ENCODE data around the gene ELMO1. TPM values are rescaled to one million over a fixed set of nuclear protein-coding genes. Genes with fewer than 3 reads are reported as not detected.

Gene ELMO1
- total RNA-seq, 4 donors from 2014 or later = 24.6 to 120 (median 71.9) TPM

DNA sequence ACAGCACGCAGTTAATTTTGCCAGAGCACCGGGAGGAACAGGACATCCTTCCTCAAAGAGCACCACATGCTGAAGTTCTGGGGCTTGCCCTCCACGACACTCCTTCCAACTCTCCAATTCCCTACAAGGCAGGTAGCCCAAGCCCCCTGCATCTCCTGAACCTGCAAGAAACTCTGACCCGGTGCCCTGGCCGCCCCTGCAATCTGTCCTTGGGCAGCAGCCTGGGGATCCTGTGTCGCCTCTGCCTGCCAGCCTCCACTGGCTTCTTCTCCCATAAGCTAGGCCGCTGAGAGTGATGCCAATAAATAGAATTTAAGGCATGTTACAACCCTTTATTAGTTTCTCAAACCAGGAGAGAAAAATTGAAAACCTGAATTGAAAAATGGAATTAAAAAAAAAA lies 182.8 kb downstream of the ELMO1 start:
- in situ Hi-C loops (cut with MboI; ENCODE audit: low pct_ligation_motif_present in 1 of 4, low pct_unique_long_range_greater_than_20kb in 1 of 4, low sequenced_read_pairs in 3 of 4) = no loop called here
- no peaks in the 10 kb centered on the region for H3K4me1 ChIP-seq
- H3K9me3 ChIP-seq = no peaks in the 10 kb centered on the region
- no peaks in the 10 kb centered on the region for H3K27me3 ChIP-seq
- no peak overlapping the region for H3K4me3 ChIP-seq
- DNase-seq = no peak
- no peak for TF ChIP-seq POLR2AphosphoS5 (IDR thresholded peaks at IDR 0.05)
- no peak for TF ChIP-seq EP300 (IDR thresholded peaks at IDR 0.05; ENCODE audit: low read depth)
- TF ChIP-seq POLR2A (IDR thresholded peaks at IDR 0.05) = no peak
- TF ChIP-seq, protein P1, sequence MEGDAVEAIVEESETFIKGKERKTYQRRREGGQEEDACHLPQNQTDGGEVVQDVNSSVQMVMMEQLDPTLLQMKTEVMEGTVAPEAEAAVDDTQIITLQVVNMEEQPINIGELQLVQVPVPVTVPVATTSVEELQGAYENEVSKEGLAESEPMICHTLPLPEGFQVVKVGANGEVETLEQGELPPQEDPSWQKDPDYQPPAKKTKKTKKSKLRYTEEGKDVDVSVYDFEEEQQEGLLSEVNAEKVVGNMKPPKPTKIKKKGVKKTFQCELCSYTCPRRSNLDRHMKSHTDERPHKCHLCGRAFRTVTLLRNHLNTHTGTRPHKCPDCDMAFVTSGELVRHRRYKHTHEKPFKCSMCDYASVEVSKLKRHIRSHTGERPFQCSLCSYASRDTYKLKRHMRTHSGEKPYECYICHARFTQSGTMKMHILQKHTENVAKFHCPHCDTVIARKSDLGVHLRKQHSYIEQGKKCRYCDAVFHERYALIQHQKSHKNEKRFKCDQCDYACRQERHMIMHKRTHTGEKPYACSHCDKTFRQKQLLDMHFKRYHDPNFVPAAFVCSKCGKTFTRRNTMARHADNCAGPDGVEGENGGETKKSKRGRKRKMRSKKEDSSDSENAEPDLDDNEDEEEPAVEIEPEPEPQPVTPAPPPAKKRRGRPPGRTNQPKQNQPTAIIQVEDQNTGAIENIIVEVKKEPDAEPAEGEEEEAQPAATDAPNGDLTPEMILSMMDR (IDR thresholded peaks at IDR 0.05) = no peak
- no peak overlapping the region for H3K27ac ChIP-seq
- no peaks in the 10 kb centered on the region for H3K36me3 ChIP-seq
- intact Hi-C loops (cut with DNase I; ENCODE audit: low total_unique reads) = no loop called here
- WGBS, 2 donors (ENCODE audit: low coverage in 1 of 2) = 85 to 90% methylated on average over 5 to 7 of the region's 7 CpGs

DNA sequence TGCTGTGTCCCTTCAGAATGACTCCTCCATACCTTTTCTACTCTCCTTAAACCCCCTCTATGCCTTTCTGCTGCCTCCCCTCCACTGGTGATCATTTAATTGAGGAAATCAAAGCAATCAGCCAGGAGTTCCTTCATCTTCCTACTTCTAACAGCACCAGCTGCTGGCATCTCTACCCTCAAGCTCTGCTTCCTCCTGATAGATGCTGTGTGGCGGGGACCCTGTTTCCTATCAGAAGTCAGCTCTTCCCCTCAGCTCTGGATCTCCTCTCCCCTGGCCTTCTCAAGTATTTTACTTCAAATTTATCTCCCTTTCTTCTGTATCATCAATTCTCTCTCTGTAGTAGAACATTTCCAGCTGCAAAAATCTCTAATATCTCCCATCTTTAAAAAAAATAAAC lies 183.7 kb downstream of the ELMO1 start:
- no peak for TF ChIP-seq POLR2A (IDR thresholded peaks at IDR 0.05)
- TF ChIP-seq EP300 (IDR thresholded peaks at IDR 0.05; ENCODE audit: low read depth) = no peak
- TF ChIP-seq, protein P1 (IDR thresholded peaks at IDR 0.05) = no peak
- no peak for TF ChIP-seq POLR2AphosphoS5 (IDR thresholded peaks at IDR 0.05)
- no peak overlapping the region for H3K4me3 ChIP-seq
- DNase-seq = no peak
- no peaks in the 10 kb centered on the region for H3K4me1 ChIP-seq
- 60 to 86% methylated on average over 1 of the region's 1 CpG for WGBS, 2 donors (ENCODE audit: low coverage in 1 of 2)
- in situ Hi-C loops (cut with MboI; ENCODE audit: low pct_ligation_motif_present in 1 of 4, low pct_unique_long_range_greater_than_20kb in 1 of 4, low sequenced_read_pairs in 3 of 4) = no loop called here
- no peaks in the 10 kb centered on the region for H3K36me3 ChIP-seq
- intact Hi-C loops (cut with DNase I; ENCODE audit: low total_unique reads) = no loop called here
- no peaks in the 10 kb centered on the region for H3K27me3 ChIP-seq
- H3K27ac ChIP-seq = no peak overlapping the region
- H3K9me3 ChIP-seq = no peaks in the 10 kb centered on the region

DNA sequence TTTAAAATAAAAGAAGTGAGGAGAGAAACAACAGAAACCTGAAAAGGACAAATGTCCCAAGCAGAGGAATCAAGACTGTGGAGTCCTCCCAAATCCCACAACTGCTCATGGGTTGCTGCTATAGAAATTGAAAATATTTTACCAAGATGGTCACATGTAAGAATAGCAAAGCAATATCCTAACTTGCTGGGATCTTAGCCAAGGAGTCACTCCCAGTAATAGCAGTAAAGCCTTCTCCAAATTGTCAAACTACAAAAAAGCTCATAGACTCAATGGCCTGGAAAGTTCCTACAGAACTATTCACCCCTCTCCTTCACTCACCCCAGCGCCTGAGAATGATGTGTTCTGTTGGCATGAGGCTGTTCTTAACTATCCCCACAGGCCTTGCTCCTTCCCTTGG lies 186.5 kb downstream of the ELMO1 start:
- H3K4me1 ChIP-seq = no peaks in the 10 kb centered on the region
- no peak for TF ChIP-seq EP300 (IDR thresholded peaks at IDR 0.05; ENCODE audit: low read depth)
- TF ChIP-seq, protein P1 (IDR thresholded peaks at IDR 0.05) = no peak
- no peak for TF ChIP-seq POLR2A (IDR thresholded peaks at IDR 0.05)
- no peak for TF ChIP-seq POLR2AphosphoS5 (IDR thresholded peaks at IDR 0.05)
- 78 to 100% methylated on average over 1 of the region's 1 CpG for WGBS, 2 donors (ENCODE audit: low coverage in 1 of 2)
- no peak for DNase-seq
- no peaks in the 10 kb centered on the region for H3K36me3 ChIP-seq
- H3K27me3 ChIP-seq = no peaks in the 10 kb centered on the region
- no peaks in the 10 kb centered on the region for H3K9me3 ChIP-seq
- intact Hi-C loops (cut with DNase I; ENCODE audit: low total_unique reads) (no loop called here), in situ Hi-C loops (cut with MboI; ENCODE audit: low pct_ligation_motif_present in 1 of 4, low pct_unique_long_range_greater_than_20kb in 1 of 4, low sequenced_read_pairs in 3 of 4) (no loop called here)
- no peak overlapping the region for H3K27ac ChIP-seq
- no peak overlapping the region for H3K4me3 ChIP-seq

DNA sequence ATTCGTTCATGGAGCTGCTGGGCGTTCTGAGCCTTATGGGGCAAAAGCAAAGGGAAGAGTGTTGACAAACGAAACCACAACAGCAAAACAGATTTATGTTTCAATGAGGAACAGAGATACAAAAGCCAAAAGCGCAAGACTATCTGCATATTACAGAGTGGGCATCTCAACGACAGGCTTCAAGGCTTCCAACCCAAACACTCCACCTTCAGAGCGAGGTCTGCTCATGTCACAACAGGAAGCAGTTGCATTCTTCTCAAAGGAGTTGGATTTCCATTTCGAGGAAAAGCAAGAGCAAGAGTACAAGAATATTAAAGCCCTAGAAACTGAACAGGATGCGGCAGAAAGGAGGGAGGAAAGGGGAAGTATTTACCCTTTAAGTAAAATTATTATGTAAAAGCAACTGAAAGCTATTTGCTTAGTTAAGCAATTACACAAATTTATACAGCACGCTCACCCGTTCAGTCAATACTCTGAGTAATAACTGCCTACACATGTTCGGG lies 189.3 kb downstream of the ELMO1 start:
- Histone ChIP-seq H3K9me3 (no peaks in the 10 kb centered on the region), H3K27ac (no peak overlapping the region), H3K4me1 (no peaks in the 10 kb centered on the region), H3K27me3 (no peaks in the 10 kb centered on the region), H3K4me3 (no peak overlapping the region), H3K36me3 (no peaks in the 10 kb centered on the region)
- TF ChIP-seq, protein P1 (IDR thresholded peaks at IDR 0.05) = no peak
- TF ChIP-seq POLR2AphosphoS5 (IDR thresholded peaks at IDR 0.05) = no peak
- TF ChIP-seq EP300 (IDR thresholded peaks at IDR 0.05; ENCODE audit: low read depth) = no peak
- TF ChIP-seq POLR2A (IDR thresholded peaks at IDR 0.05) = no peak
- WGBS, 2 donors (ENCODE audit: low coverage in 1 of 2) = 64 to 86% methylated on average over 6 to 11 of the region's 11 CpGs
- intact Hi-C loops (cut with DNase I; ENCODE audit: low total_unique reads) = no loop called here
- DNase-seq = no peak
- in situ Hi-C loops (cut with MboI; ENCODE audit: low pct_ligation_motif_present in 1 of 4, low pct_unique_long_range_greater_than_20kb in 1 of 4, low sequenced_read_pairs in 3 of 4) = no loop called here

All from transverse colon (tissue), 4 donors.